HCT116 (cell line): ENCODE results near the gene CRHBP.

Experiments
- CTCF ChIP-seq, 3 experiments: fragments of 200-600 bp in 1 of 3; sonication (generic) in 1 of 3; IDR thresholded peaks in 2 of 3; conservative IDR thresholded peaks in 1 of 3; 2 replicates each; pipeline ENCODE4 v1.5.1; 2012 to 2017; ENCODE audit warnings: low read depth in 2 of 3, low read length in 2 of 3, antibody characterized with exemption in 1 of 3, borderline replicate concordance in 1 of 3, control low read depth in 1 of 3, mild to moderate bottlenecking in 1 of 3, mixed read lengths in 1 of 3, mixed run types in 1 of 3, moderate library complexity in 1 of 3; ENCODE audit not compliant: insufficient read depth in 1 of 3
- FOSL1 ChIP-seq: IDR thresholded peaks from 2 replicates; pipeline ENCODE4 v1.6.1; 2012; ENCODE audit warnings: low read depth
- POLR2A ChIP-seq: IDR thresholded peaks from 2 replicates; pipeline ENCODE4 v1.7.0; 2011; ENCODE audit warnings: borderline replicate concordance; ENCODE audit not compliant: insufficient read depth, insufficient read length; ENCODE audit errors: extremely low read depth
- POLR2AphosphoS5 ChIP-seq: IDR thresholded peaks from 2 replicates; pipeline ENCODE4 v1.6.1; 2011; ENCODE audit warnings: mild to moderate bottlenecking, low read depth, low read length, moderate library complexity
- RAD21 ChIP-seq: IDR thresholded peaks from 2 replicates; pipeline ENCODE4 v1.6.1; 2012; ENCODE audit warnings: low read depth, mild to moderate bottlenecking
- ZBTB33 ChIP-seq: IDR thresholded peaks from 2 replicates; pipeline ENCODE4 v1.6.1; 2011; ENCODE audit warnings: mild to moderate bottlenecking, low read length, moderate library complexity; ENCODE audit not compliant: insufficient replicate concordance; ENCODE audit errors: extremely low read depth
- ZFX ChIP-seq: fragments of 450-650 bp; IDR thresholded peaks from 2 replicates; pipeline ENCODE4 v1.6.1; 2017

- TF ChIP-seq RAD21 (no peak), POLR2AphosphoS5 (no peak), ZBTB33 (no peak), CTCF (IDR thresholded peaks at IDR 0.05 in 2 of 3, conservative IDR thresholded peaks at IDR 0.05 in 1 of 3; ENCODE audit: borderline replicate concordance in 1 of 3, insufficient read depth in 1 of 3, low read depth in 2 of 3, low read length in 2 of 3) (no peak), FOSL1 (no peak), POLR2A (no peak), ZFX (no peak)
Observed at GRCh38 chr5:76990899-76991459, 38.1 kb downstream of the CRHBP start.
